GM23338 (cell line): Measurements from ENCODE around the gene PLA2R1.

Source experiments
- CREB1 ChIP-seq: fragments of 250-450 bp; sonication (Bioruptor Pico); IDR thresholded peaks from 2 replicates; pipeline ENCODE4 v1.5.0; 2020; ENCODE audit warnings: low read depth, mild to moderate bottlenecking, moderate library complexity
- EZH2 ChIP-seq: fragments of 200-600 bp; sonication (generic); IDR thresholded peaks from one replicate; pipeline ENCODE4 v1.8.0; 2017; ENCODE audit warnings: antibody characterized with exemption, mild to moderate bottlenecking, low read depth; ENCODE audit not compliant: unreplicated experiment
- EZH2phosphoT487 ChIP-seq: fragments of 200-600 bp; sonication (generic); IDR thresholded peaks from one replicate; pipeline ENCODE4 v1.8.1; 2018; ENCODE audit warnings: antibody characterized with exemption; ENCODE audit not compliant: unreplicated experiment
- JUNB ChIP-seq: IDR thresholded peaks from one replicate; pipeline ENCODE4 v1.6.1; 2016; ENCODE audit warnings: antibody characterized with exemption; ENCODE audit not compliant: unreplicated experiment
- POLR2AphosphoS5 ChIP-seq: IDR thresholded peaks from 2 replicates; pipeline ENCODE4 v1.6.1; 2016; ENCODE audit warnings: antibody characterized with exemption, low read depth
- STAT1 ChIP-seq: IDR thresholded peaks from one replicate; pipeline ENCODE4 v1.6.1; 2016; ENCODE audit warnings: antibody characterized with exemption; ENCODE audit not compliant: unreplicated experiment
- TF ChIP-seq, protein P1 (sequence below), 2 experiments: fragments of 200-600 bp in 1 of 2; sonication (generic) in 1 of 2; conservative IDR thresholded peaks; 2 replicates each; pipeline versions ENCODE4 v1.5.1 to v1.6.1; 2016 to 2017; ENCODE audit warnings: antibody characterized with exemption in 2 of 2, low read depth in 2 of 2, mild to moderate bottlenecking in 2 of 2, moderate library complexity in 1 of 2
- TF ChIP-seq, protein P2 (sequence below): IDR thresholded peaks from one replicate; pipeline ENCODE4 v1.6.1; 2018; ENCODE audit warnings: antibody characterized with exemption; ENCODE audit not compliant: unreplicated experiment

DNA sequence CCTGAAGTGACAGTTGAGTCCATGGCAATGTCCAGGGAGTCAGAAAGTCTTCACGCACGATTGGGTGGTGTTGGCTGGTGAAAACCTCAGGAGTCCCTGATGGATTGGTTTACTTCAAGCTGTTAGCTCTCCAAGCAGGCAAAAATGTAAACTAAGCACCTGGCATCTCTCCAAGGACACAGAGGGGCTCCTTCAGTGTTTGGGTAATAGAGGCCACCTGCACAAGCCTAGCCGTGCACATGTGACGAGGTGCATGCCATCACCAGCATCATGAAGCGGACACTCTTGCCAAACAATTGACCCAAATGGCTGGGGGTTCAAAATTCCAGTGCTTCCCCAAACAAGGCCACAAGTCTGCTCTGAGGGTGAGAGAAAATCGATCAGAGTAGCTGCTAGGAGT, 159.7 kb downstream of the PLA2R1 start:
- TF ChIP-seq STAT1 (no peak), POLR2AphosphoS5 (no peak), EZH2 (no peak), EZH2phosphoT487 (no peak), JUNB (no peak), CREB1 (CRISPR knock-in tag) (no peak)
- TF ChIP-seq, protein P1, sequence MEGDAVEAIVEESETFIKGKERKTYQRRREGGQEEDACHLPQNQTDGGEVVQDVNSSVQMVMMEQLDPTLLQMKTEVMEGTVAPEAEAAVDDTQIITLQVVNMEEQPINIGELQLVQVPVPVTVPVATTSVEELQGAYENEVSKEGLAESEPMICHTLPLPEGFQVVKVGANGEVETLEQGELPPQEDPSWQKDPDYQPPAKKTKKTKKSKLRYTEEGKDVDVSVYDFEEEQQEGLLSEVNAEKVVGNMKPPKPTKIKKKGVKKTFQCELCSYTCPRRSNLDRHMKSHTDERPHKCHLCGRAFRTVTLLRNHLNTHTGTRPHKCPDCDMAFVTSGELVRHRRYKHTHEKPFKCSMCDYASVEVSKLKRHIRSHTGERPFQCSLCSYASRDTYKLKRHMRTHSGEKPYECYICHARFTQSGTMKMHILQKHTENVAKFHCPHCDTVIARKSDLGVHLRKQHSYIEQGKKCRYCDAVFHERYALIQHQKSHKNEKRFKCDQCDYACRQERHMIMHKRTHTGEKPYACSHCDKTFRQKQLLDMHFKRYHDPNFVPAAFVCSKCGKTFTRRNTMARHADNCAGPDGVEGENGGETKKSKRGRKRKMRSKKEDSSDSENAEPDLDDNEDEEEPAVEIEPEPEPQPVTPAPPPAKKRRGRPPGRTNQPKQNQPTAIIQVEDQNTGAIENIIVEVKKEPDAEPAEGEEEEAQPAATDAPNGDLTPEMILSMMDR (conservative IDR thresholded peaks at IDR 0.05; ENCODE audit: low read depth in 2 of 2), result no peak
- TF ChIP-seq, protein P2, sequence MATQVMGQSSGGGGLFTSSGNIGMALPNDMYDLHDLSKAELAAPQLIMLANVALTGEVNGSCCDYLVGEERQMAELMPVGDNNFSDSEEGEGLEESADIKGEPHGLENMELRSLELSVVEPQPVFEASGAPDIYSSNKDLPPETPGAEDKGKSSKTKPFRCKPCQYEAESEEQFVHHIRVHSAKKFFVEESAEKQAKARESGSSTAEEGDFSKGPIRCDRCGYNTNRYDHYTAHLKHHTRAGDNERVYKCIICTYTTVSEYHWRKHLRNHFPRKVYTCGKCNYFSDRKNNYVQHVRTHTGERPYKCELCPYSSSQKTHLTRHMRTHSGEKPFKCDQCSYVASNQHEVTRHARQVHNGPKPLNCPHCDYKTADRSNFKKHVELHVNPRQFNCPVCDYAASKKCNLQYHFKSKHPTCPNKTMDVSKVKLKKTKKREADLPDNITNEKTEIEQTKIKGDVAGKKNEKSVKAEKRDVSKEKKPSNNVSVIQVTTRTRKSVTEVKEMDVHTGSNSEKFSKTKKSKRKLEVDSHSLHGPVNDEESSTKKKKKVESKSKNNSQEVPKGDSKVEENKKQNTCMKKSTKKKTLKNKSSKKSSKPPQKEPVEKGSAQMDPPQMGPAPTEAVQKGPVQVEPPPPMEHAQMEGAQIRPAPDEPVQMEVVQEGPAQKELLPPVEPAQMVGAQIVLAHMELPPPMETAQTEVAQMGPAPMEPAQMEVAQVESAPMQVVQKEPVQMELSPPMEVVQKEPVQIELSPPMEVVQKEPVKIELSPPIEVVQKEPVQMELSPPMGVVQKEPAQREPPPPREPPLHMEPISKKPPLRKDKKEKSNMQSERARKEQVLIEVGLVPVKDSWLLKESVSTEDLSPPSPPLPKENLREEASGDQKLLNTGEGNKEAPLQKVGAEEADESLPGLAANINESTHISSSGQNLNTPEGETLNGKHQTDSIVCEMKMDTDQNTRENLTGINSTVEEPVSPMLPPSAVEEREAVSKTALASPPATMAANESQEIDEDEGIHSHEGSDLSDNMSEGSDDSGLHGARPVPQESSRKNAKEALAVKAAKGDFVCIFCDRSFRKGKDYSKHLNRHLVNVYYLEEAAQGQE, result no peak
